HL-60 (cell line): ENCODE results near the gene LHX4.

Experiments used
- GABPA ChIP-seq: IDR thresholded peaks from 2 replicates; pipeline ENCODE4 v1.6.1; 2012; ENCODE audit warnings: low read depth
- POLR2AphosphoS5 ChIP-seq: IDR thresholded peaks from 2 replicates; pipeline ENCODE4 v1.6.1; 2012; ENCODE audit warnings: low read depth
- SPI1 ChIP-seq: IDR thresholded peaks from 2 replicates; pipeline ENCODE4 v1.6.1; 2012; ENCODE audit warnings: low read depth, mild to moderate bottlenecking, borderline replicate concordance
- TF ChIP-seq, protein P1 (sequence below): IDR thresholded peaks from one replicate; pipeline ENCODE4 v1.5.1; 2011; ENCODE audit warnings: low read length, control low read depth, inconsistent platforms; ENCODE audit not compliant: insufficient read depth

DNA sequence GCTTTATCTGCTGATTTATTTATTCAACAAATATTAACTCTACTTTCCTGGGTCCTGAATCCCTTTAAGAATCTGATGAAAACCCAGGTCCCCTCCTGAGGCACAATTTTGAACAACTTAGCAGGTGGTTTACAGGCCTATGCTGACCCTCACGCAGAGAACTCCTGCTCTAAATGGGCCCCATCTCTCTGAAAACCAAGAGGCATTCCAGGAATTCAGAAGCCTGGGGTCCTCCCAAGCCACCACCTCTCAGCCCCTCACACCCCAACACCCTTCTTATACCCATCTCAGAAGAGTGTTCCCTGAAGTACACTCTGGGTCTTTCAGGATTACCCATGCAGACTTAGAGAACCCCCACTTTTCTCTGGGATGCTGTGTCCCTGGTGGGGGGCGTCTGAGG is 34.5 kb downstream of the LHX4 start:
- TF ChIP-seq, protein P1, sequence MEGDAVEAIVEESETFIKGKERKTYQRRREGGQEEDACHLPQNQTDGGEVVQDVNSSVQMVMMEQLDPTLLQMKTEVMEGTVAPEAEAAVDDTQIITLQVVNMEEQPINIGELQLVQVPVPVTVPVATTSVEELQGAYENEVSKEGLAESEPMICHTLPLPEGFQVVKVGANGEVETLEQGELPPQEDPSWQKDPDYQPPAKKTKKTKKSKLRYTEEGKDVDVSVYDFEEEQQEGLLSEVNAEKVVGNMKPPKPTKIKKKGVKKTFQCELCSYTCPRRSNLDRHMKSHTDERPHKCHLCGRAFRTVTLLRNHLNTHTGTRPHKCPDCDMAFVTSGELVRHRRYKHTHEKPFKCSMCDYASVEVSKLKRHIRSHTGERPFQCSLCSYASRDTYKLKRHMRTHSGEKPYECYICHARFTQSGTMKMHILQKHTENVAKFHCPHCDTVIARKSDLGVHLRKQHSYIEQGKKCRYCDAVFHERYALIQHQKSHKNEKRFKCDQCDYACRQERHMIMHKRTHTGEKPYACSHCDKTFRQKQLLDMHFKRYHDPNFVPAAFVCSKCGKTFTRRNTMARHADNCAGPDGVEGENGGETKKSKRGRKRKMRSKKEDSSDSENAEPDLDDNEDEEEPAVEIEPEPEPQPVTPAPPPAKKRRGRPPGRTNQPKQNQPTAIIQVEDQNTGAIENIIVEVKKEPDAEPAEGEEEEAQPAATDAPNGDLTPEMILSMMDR, result no peak
- TF ChIP-seq POLR2AphosphoS5 (no peak), SPI1 (no peak), GABPA (no peak)
